ENCODE data around the gene DUSP28.

Gene DUSP28

GRCh38 chr2:240573516-240574385 lies 13.6 kb downstream of the DUSP28 start:
- TF ChIP-seq CTCF (IDR thresholded peaks at IDR 0.05; ENCODE audit: insufficient read depth, low read length, missing control alignments), result no peak
- CTCF ChIA-PET, result interaction anchor here (1.3 kb wide), 1 partner anchor 13 kb away, joined by 3 read pairs; no protein-coding TSS in a partner anchor
- no peak for DNase-seq (ENCODE audit: low read depth, low spot score)
- POLR2A ChIA-PET, result interaction anchor here (0.9 kb wide), 1 partner anchor 12 kb away, joined by 3 read pairs; no protein-coding TSS in a partner anchor
- H3K4me3 ChIP-seq (ENCODE audit: low read depth, low read length), result no peak overlapping the region

- H3K4me3 ChIP-seq (ENCODE audit: low read depth, low read length), result no peak overlapping the region
- DNase-seq (ENCODE audit: low read depth, low spot score), result no peak
- ChIA-PET CTCF (interaction anchor here (1.3 to 4.0 kb wide), 2 partner anchors 9 to 14 kb away, joined by 3 to 27 read pairs; no protein-coding TSS in a partner anchor), POLR2A (no interaction called here)
- no peak for TF ChIP-seq CTCF (IDR thresholded peaks at IDR 0.05; ENCODE audit: insufficient read depth, low read length, missing control alignments)
These were observed 14.4 kb downstream of the DUSP28 start for GRCh38 chr2:240574386-240575100.

GRCh38 chr2:240575101-240575965 lies 15.2 kb downstream of the DUSP28 start:
- ChIA-PET CTCF (interaction anchor here (2.4 to 4.0 kb wide), 2 partner anchors 9 to 11 kb away, joined by 10 to 27 read pairs; partner anchors contain the start of gene CAPN10), POLR2A (no interaction called here)
- no peak for DNase-seq (ENCODE audit: low read depth, low spot score)
- no peak for TF ChIP-seq CTCF (IDR thresholded peaks at IDR 0.05; ENCODE audit: insufficient read depth, low read length, missing control alignments)
- H3K4me3 ChIP-seq (ENCODE audit: low read depth, low read length), result no peak overlapping the region

GRCh38 chr2:240576036-240576435 lies 15.9 kb downstream of the DUSP28 start:
- CTCF ChIA-PET, result interaction anchor here (2.4 to 4.0 kb wide), 2 partner anchors 10 to 11 kb away, joined by 10 to 27 read pairs; partner anchors contain the start of gene CAPN10
- DNase-seq (ENCODE audit: low read depth, low spot score), result no peak
- no peak overlapping the region for H3K4me3 ChIP-seq (ENCODE audit: low read depth, low read length)
- TF ChIP-seq CTCF (IDR thresholded peaks at IDR 0.05; ENCODE audit: insufficient read depth, low read length, missing control alignments), result no peak
- POLR2A ChIA-PET, result no interaction called here

- TF ChIP-seq CTCF (IDR thresholded peaks at IDR 0.05; ENCODE audit: insufficient read depth, low read length, missing control alignments), result no peak
- POLR2A ChIA-PET, result no interaction called here
- CTCF ChIA-PET, result interaction anchor here (2.4 to 4.0 kb wide), 2 partner anchors 10 to 11 kb away, joined by 10 to 27 read pairs; partner anchors contain the start of gene CAPN10
- DNase-seq (ENCODE audit: low read depth, low spot score), result no peak
- H3K4me3 ChIP-seq (ENCODE audit: low read depth, low read length), result no peak overlapping the region
These were observed 16.5 kb downstream of the DUSP28 start for GRCh38 chr2:240576436-240577205.
